HepG2 (cell line): ENCODE results near the gene RAP1GAP2. TPM values are rescaled to one million over a fixed set of nuclear protein-coding genes. Genes with fewer than 3 reads are reported as not detected.

Experiments used
- FOXK2 ChIP-seq: fragments of 450-650 bp; IDR thresholded peaks from 2 replicates; pipeline ENCODE4 v1.6.1; 2016
- POLR2A ChIP-seq, 2 experiments: IDR thresholded peaks; 2 replicates each; pipeline ENCODE4 v1.6.1; 2011; ENCODE audit warnings: low read depth in 2 of 2, low read length in 2 of 2, mild to moderate bottlenecking in 1 of 2, moderate library complexity in 1 of 2; ENCODE audit not compliant: insufficient read depth in 1 of 2
- RFXAP ChIP-seq: sonication (generic); formaldehyde crosslinking; IDR thresholded peaks from 2 replicates; pipeline ENCODE4 v1.4.0; 2020; ENCODE audit warnings: missing genetic modification reagents, borderline replicate concordance
- TSC22D2 ChIP-seq: sonication (generic); formaldehyde crosslinking; IDR thresholded peaks from 2 replicates; pipeline ENCODE4 v1.5.1; 2020; ENCODE audit warnings: missing genetic modification reagents, mild to moderate bottlenecking, borderline replicate concordance
- ZFP41 ChIP-seq: sonication (generic); formaldehyde crosslinking; IDR thresholded peaks from 2 replicates; pipeline ENCODE4 v1.4.0; 2020; ENCODE audit warnings: mild to moderate bottlenecking, missing genetic modification reagents, borderline replicate concordance
- ZSCAN22 ChIP-seq: sonication (generic); formaldehyde crosslinking; IDR thresholded peaks from 2 replicates; pipeline ENCODE4 v1.4.0; 2020; ENCODE audit warnings: mild to moderate bottlenecking, missing genetic modification reagents
- polyA plus RNA-seq, 8 experiments: library from polyadenylated mRNA; depleted of rRNA in 3 of 8; stranded (reverse) in 7 of 8; unstranded in 1 of 8; fragments of >200 nt; fragmentation: Illumina TruSeq in 4 of 8; extraction: Trizol in 4 of 8; gene quantifications; 2 replicates each; pipeline versions ENCODE4 v1.2.1 to v1.2.3, GENCODE V29; 2011 to 2016; ENCODE audit warnings: low read depth in 4 of 8, missing spikeins in 1 of 8, mixed read lengths in 1 of 8; ENCODE audit not compliant: insufficient read depth in 1 of 8
- total RNA-seq, 5 experiments: library from RNA; depleted of rRNA; stranded (reverse); fragments of >200 nt; fragmentation: Illumina TruSeq; extraction: Trizol; gene quantifications; 2 replicates each; pipeline ENCODE4 v1.2.3, GENCODE V29; 2016; ENCODE audit warnings: low read depth in 1 of 5
- TF ChIP-seq, protein P1 (sequence below), 2 experiments: fragments of 450-650 bp in 1 of 2; sonication (generic) in 1 of 2; formaldehyde crosslinking in 1 of 2; IDR thresholded peaks; 2 replicates each; pipeline versions ENCODE4 v1.6.1 to v1.8.0; 2016 to 2022; ENCODE audit warnings: antibody characterized with exemption in 1 of 2, mild to moderate bottlenecking in 1 of 2, missing genetic modification reagents in 1 of 2
- TF ChIP-seq, protein P2 (sequence below): IDR thresholded peaks from 2 replicates; pipeline ENCODE4 v1.6.1; 2016; ENCODE audit warnings: missing compliant biosample characterization, missing genetic modification reagents, borderline replicate concordance
- TF ChIP-seq, protein P3 (sequence below): sonication (generic); formaldehyde crosslinking; IDR thresholded peaks from 2 replicates; pipeline ENCODE4 v1.9.0; 2022; ENCODE audit warnings: missing genetic modification reagents, mild to moderate bottlenecking, borderline replicate concordance
- TF ChIP-seq, protein P4 (sequence below): sonication (generic); formaldehyde crosslinking; IDR thresholded peaks from 2 replicates; pipeline ENCODE4 v1.5.1; 2020; ENCODE audit warnings: mild to moderate bottlenecking, moderate library complexity, missing genetic modification reagents
- TF ChIP-seq, protein P5 (sequence below): fragments of 450-650 bp; IDR thresholded peaks from 2 replicates; pipeline ENCODE4 v1.6.1; 2017
- TF ChIP-seq, protein P6 (sequence below): sonication (generic); formaldehyde crosslinking; IDR thresholded peaks from 2 replicates; pipeline ENCODE4 v1.4.0; 2020; ENCODE audit warnings: mild to moderate bottlenecking, missing genetic modification reagents

The RAP1GAP2 gene
- total and polyA plus RNA-seq, 2 of the 13 experiments (the other 11 are each of a cell fraction or from before 2014, with no cell fraction given), result 10.9 to 12.0 TPM

DNA sequence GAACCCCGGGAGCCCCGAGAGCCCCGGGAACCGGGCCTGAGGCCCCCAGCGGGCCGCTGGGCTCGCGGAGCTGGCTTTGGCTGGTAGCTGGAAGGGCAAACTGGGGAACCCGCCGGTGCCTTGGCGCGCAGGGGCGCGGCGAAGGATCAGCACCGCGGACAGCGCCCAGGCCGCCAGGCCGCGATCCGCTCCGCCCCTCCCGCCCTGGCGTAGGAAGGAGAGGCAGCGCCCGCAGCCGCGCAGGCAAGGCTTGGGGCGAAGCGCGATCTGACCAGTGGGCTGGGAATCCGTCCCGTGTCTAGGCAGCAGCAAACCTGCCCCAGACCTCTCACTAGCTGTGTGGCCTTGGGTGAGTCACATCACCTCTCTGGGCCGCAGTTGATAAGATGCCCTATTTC is 46.5 kb upstream of the RAP1GAP2 start (continued):
- TF ChIP-seq, protein P1, sequence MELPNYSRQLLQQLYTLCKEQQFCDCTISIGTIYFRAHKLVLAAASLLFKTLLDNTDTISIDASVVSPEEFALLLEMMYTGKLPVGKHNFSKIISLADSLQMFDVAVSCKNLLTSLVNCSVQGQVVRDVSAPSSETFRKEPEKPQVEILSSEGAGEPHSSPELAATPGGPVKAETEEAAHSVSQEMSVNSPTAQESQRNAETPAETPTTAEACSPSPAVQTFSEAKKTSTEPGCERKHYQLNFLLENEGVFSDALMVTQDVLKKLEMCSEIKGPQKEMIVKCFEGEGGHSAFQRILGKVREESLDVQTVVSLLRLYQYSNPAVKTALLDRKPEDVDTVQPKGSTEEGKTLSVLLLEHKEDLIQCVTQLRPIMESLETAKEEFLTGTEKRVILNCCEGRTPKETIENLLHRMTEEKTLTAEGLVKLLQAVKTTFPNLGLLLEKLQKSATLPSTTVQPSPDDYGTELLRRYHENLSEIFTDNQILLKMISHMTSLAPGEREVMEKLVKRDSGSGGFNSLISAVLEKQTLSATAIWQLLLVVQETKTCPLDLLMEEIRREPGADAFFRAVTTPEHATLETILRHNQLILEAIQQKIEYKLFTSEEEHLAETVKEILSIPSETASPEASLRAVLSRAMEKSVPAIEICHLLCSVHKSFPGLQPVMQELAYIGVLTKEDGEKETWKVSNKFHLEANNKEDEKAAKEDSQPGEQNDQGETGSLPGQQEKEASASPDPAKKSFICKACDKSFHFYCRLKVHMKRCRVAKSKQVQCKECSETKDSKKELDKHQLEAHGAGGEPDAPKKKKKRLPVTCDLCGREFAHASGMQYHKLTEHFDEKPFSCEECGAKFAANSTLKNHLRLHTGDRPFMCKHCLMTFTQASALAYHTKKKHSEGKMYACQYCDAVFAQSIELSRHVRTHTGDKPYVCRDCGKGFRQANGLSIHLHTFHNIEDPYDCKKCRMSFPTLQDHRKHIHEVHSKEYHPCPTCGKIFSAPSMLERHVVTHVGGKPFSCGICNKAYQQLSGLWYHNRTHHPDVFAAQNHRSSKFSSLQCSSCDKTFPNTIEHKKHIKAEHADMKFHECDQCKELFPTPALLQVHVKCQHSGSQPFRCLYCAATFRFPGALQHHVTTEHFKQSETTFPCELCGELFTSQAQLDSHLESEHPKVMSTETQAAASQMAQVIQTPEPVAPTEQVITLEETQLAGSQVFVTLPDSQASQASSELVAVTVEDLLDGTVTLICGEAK (IDR thresholded peaks at IDR 0.05), result no peak
- TF ChIP-seq, protein P1 (CRISPR knock-in tag; IDR thresholded peaks at IDR 0.05), result peak; percentile 92
- TF ChIP-seq, protein P2, sequence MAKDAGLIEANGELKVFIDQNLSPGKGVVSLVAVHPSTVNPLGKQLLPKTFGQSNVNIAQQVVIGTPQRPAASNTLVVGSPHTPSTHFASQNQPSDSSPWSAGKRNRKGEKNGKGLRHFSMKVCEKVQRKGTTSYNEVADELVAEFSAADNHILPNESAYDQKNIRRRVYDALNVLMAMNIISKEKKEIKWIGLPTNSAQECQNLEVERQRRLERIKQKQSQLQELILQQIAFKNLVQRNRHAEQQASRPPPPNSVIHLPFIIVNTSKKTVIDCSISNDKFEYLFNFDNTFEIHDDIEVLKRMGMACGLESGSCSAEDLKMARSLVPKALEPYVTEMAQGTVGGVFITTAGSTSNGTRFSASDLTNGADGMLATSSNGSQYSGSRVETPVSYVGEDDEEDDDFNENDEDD (CRISPR knock-in tag), result peak; percentile 77; the same call in 1 of the 2 replicates
- TF ChIP-seq, protein P3, sequence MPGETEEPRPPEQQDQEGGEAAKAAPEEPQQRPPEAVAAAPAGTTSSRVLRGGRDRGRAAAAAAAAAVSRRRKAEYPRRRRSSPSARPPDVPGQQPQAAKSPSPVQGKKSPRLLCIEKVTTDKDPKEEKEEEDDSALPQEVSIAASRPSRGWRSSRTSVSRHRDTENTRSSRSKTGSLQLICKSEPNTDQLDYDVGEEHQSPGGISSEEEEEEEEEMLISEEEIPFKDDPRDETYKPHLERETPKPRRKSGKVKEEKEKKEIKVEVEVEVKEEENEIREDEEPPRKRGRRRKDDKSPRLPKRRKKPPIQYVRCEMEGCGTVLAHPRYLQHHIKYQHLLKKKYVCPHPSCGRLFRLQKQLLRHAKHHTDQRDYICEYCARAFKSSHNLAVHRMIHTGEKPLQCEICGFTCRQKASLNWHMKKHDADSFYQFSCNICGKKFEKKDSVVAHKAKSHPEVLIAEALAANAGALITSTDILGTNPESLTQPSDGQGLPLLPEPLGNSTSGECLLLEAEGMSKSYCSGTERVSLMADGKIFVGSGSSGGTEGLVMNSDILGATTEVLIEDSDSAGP (CRISPR knock-in tag), result peak; percentile 62; the same call in 1 of the 2 replicates
- TF ChIP-seq, protein P4, sequence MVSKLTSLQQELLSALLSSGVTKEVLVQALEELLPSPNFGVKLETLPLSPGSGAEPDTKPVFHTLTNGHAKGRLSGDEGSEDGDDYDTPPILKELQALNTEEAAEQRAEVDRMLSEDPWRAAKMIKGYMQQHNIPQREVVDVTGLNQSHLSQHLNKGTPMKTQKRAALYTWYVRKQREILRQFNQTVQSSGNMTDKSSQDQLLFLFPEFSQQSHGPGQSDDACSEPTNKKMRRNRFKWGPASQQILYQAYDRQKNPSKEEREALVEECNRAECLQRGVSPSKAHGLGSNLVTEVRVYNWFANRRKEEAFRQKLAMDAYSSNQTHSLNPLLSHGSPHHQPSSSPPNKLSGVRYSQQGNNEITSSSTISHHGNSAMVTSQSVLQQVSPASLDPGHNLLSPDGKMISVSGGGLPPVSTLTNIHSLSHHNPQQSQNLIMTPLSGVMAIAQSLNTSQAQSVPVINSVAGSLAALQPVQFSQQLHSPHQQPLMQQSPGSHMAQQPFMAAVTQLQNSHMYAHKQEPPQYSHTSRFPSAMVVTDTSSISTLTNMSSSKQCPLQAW (CRISPR knock-in tag), result 0 out of 2 replicates have a peak, but pooled peaks have one; percentile 49
- TF ChIP-seq FOXK2 (no peak), ZSCAN22 (no peak), ZFP41 (CRISPR knock-in tag) (peak; percentile 87; the same call in 1 of the 2 replicates), POLR2A (IDR thresholded peaks at IDR 0.05; ENCODE audit: insufficient read depth in 1 of 2, low read depth in 2 of 2, low read length in 2 of 2) (no peak), RFXAP (peak; percentile 95), TSC22D2 (CRISPR knock-in tag) (peak; percentile 99)
- TF ChIP-seq, protein P5, sequence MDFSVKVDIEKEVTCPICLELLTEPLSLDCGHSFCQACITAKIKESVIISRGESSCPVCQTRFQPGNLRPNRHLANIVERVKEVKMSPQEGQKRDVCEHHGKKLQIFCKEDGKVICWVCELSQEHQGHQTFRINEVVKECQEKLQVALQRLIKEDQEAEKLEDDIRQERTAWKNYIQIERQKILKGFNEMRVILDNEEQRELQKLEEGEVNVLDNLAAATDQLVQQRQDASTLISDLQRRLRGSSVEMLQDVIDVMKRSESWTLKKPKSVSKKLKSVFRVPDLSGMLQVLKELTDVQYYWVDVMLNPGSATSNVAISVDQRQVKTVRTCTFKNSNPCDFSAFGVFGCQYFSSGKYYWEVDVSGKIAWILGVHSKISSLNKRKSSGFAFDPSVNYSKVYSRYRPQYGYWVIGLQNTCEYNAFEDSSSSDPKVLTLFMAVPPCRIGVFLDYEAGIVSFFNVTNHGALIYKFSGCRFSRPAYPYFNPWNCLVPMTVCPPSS, result no peak
- TF ChIP-seq, protein P6, sequence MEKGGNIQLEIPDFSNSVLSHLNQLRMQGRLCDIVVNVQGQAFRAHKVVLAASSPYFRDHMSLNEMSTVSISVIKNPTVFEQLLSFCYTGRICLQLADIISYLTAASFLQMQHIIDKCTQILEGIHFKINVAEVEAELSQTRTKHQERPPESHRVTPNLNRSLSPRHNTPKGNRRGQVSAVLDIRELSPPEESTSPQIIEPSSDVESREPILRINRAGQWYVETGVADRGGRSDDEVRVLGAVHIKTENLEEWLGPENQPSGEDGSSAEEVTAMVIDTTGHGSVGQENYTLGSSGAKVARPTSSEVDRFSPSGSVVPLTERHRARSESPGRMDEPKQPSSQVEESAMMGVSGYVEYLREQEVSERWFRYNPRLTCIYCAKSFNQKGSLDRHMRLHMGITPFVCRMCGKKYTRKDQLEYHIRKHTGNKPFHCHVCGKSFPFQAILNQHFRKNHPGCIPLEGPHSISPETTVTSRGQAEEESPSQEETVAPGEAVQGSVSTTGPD (CRISPR knock-in tag), result no peak
